HG03521 (cell line): Measurements from ENCODE around the gene MEG3.

Source experiments
- ATAC-seq: cut with Tn5 transposase; IDR thresholded peaks from one replicate; pipeline ENCODE4 v1.9.1; 2021; ENCODE audit warnings: mild to moderate bottlenecking, moderate library complexity; ENCODE audit not compliant: unreplicated experiment

The MEG3 gene

DNA sequence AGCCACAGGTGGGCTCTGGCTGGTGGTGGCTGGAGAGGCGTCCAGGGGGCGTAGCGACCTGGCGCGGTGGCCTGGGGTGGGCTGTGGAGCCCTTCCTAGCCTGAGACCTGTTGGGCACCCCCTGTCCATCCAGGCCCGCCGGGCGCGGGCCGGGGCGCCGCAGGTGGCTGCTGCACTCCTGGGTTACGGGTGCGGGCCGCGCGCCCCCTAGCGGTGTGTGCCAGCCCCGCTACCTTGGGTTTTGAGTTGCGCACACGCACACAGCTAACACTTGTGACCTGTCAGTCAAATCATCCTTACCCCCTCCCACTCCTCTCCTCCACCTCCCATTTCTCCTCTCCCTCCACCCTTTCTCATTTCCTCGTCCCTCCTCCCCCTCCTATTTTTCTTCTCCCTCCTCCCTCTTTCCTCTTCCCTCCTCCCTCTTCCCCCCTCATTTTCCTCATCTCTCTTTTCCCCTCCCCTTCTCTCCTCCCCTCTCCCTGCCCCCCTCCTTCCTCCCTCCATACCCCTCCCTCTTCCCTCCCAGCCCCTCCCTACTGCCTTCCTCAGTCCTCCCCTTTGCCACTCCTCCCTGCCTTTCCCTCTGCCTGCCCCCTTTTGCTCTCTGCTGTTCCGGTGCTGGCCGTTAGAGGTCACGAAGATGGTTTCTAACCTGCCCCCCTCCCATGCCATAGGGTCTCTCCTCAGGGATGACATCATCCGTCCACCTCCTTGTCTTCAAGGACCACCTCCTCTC lies 2.3 kb downstream of the MEG3 start:
- no peak for ATAC-seq

DNA sequence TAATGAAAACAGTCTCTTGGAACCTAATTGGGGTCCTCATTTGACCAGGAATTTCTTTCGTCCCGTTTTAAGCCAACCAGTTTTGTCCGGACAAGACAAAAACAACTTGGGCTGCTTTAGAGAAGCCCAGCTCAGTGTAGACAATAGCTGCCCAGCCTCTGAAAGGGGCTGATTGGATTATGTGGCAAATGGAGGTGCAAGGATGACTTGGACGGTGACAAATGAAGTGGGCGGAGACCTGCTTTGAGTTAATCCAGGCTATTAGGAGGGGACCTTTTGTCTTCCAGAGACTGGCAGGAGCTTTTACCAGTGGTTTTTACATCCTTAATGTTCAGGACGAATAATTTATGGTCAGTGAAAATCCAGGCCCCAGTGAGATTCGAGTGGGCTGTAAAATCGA lies 4.8 kb downstream of the MEG3 start:
- ATAC-seq: no peak

DNA sequence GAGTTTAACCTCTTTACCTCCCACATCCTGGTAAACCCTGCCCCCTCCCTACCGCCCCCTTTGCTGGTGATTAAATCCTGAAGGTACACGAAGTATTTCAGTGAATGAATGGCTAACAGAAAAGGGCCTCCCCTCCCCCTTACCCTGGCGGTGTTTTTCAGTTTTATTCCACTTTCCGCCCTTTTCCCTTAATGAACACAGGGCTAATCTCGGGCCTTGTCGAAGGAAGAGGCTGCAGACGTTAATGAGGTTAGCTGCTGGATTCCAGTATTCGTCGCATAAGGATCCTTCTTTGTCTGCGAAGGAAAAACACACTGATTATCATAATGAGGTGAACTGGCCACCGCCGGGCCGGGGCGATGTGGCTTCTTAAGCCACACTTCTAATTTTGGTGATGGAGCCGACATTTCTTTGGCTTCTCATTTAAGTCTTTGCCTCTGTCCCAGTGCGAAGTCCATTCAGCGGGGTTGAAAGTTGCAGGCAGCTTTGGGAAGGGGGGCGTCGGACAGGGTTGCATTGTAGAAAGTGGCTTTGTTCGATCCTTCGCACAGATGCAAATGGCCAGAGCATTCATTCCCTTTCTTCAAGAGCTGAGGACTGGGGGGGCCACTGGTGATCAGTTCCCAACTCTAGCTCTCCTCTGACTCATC lies 6.5 kb downstream of the MEG3 start:
- ATAC-seq: no peak

DNA sequence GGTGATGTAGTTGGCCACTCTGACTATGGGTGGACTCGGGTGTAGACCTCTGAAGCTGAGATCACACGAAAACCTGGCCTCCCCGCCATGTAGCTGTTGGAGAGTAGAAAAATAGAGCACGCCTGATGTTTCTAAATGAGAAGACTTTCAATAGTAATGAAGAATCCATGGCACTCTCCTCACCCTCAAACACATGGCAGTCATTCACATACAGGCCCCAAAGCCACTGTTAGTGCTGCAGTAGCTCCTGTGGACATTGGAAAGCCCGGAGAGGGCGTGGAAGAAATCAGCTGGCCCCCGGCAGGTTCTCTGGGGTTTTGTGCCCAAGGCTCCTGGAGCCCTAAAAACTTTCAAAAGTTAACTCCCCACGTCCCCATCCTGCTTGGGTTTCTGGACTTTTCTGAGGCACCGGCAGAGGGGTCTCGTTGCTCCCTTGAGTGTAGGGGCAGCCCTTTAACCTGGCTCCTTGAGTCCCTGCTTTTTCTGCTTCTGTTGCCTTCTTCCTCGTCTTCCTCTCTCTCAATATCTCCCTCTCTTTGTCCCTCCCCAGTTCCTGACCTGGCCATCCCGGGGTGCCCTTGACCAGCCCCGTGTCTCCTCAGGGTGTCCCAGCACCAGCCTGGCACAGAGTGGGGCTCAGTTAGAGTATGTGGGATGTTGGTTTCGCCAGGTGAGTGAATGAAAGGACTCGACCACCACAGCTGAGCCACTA lies 8.3 kb downstream of the MEG3 start:
- no peak for ATAC-seq

DNA sequence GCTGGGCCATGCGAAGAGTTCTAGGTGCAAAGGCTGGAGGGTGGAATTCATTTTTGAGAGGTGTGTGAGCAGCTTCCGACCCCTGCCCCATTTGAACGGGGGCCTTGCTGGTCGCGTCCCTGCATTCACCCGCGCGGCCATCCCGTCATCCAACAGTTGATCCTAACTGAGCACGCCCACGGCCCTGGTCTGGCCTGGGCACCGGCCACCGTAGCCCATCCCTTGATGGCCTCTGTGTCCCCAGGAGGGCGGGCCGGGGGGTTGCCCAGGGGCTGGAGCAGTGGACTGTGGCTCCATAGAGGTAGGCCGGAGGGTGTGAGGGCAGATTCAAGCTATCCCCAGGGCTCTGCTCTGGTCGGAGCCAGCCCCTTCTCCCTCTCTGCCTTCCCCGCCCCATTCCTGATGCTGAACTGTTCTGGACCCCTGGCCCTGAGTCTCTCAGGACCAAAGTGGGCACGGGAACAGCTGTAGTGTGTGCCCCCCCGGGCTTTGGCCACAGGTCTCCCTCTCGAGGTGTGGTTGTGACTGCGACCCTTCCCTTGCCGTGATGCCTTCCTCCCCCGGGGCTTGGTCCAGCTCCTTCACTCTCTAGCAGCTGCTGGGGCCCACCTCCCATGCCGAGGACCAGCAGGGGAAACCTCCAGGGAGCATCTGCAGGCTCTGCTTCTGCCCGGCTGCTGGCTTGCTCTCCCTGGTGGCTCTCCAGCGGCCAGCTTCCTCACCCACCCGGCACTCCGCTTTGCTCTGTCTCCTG lies 9.1 kb downstream of the MEG3 start:
- no peak for ATAC-seq

DNA sequence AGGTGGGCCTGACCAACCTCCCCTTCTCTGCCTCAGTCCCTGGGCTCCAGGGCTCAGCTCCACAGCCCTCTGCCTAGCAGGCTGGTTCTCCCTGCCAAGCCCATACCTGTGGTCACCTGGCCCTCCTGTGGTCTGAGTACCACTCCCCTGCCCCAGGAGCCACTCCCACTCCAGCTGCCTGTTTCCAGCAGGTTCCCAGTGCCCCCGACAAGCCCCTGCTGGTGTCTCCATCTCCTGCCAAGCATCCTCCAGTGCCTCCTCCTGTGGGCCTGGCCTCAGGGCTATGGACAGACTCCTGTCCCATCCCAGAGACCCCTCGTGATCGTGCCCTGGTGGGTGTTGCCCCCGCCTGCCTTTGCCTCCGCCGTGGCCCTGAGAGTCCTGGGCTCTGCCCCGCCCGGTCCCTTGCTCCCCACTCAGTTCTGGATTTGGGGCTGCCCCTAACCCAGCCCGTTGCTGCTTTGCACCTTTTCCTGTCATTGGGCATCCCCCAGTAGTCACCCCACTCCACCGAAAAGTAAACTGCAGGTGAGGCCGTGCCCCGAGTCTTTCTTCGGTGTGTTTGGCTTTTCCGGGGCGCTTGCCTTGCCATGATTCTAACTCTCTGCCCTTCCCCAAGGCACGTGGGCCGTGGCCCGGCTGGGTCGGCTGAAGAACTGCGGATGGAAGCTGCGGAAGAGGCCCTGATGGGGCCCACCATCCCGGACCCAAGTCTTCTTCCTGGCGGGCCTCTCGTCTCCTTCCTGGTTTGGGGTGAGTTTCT lies 9.8 kb downstream of the MEG3 start:
- no peak for ATAC-seq

DNA sequence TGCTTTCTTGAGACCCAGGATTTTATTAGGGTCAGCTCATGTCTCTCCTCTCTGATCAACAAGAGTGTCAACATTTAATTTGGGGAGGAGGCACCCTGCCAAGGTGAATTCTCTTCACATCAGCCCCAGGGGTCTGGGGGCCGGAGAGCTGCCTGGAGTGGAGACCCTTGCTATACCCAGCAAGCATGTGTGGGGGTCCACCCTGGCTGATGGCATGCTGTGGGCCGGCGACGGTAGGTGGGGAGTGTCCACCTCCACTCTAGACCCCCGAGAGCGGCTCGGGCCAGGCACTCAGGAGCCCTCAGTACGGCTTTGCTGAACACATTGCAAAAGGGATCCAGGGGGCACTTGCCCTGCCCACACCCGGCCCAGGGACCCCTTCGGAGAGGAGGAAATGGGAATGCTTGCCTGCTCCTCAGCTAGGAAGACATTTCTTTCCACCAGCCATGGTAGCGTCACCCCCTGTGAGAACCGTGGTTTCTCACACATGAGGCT lies 10.4 kb downstream of the MEG3 start:
- ATAC-seq: no peak

DNA sequence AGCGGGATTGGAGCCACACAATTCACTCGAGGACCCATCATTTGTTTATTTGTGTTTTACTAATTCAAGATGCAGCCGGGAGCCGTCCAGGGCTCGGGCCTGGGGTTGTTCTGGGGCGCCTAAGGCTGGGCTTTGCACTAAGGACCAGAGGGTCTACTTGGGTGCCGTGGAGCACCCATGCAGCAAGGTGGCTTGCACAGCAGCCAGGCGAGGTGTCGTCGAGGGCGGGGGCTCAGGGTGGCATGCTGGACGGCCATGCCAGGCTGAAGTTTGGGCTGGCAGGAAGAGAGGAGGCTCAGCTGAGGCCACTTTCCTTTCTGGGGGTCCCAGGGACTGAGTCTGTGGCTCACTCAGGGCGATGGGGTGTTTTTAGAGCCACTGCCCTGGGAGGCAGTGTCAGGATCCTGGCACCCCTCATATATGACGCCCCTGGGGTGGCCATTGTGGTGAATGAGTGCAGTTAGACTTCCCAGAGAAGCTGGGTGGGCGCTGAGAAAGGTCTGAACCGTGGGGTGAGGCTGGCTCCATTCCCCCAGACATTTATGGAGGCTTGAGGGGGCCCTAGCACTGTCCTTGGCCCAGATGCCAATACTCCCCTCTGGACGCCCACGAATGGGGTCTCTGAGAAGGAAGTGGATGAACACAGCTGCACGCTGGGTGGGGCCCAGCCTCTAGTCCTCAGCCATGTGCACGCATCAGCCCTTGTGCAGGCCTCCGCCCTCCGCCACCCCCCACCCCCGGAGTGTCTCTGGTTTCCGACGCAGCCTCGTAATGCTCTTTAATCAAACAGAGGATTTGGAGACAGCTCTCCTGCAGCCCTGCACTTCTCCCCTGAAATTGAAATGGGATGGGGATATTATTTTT lies 11.3 kb downstream of the MEG3 start:
- ATAC-seq: no peak

DNA sequence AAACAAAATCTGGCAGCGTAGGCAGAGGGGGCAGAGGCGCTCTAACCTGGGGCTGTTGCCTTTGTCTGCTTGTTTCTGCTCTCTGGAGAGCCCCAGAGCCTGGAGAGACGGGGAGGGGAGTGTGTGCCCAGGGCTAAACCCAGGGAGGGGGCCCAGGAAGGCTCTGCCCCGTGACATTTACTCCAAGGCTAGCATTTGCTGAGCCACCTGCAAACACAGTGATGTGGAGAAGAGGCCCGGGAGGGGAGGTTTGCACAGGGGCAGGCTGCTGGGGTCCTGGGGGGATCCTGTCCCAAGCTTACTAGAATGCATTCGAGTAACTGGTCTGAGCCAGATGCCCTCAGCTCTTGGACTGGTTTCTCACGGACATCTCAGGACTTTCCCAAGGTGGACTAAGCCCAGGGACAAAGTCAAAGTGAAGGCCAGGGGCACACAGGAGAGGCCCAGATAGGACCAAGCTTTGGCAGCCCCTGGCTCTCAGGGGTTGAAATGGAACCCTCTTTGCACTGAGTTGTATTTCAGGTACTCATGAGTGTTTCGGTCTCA lies 12.0 kb downstream of the MEG3 start:
- ATAC-seq: no peak

DNA sequence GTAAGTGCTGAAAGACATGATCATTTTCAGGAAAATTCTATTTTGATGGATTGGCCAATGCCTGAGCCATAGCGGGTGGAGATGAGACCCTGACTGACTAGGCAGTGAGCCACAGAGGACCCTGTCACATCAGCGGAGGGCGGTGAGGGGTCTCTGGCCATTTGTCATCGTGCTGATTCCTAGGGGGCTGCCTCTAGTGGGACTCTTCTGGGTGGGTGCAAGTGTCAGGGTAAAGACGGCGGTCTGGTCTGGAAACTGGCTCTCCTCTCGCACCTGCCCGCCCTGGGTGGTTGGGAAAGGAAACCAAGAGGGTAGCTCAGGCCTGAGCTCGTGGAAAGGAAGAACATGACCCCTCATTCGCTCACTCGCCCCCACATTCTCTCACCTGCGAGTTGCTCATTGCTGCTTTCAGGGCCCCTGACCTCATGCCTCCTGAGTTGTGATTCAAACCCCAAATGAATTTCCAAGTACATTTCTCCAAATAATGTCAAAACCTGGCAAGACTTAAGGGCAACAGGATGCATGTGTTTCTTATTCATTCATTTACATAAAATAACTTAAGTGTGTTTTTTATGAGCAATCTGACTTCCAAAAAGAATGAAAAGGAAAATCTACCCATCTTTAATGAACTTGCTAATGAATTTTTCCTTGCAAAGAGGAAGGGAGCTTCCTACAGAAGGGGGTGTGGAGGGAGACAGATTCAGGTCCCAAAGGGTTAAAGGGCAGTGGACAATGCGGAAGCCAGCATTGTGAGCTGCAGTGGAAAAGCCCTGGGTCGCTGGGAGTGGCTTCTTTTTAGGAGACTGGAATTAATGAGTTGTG lies 12.8 kb downstream of the MEG3 start:
- ATAC-seq: no peak

DNA sequence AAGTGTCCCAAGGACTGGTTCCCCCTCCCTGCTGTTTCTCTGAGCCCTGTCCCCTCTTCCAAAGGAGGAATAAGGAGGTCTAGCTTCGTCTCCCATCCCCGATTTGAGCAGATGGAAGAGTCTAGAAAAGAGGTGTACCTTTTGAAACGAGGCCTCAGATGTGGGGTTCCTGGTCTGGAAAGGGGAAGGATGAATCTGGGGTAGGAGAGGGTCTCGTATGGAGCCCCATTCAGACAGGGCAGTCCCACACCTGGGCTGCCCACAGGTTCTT lies 13.3 kb downstream of the MEG3 start:
- ATAC-seq: no peak

DNA sequence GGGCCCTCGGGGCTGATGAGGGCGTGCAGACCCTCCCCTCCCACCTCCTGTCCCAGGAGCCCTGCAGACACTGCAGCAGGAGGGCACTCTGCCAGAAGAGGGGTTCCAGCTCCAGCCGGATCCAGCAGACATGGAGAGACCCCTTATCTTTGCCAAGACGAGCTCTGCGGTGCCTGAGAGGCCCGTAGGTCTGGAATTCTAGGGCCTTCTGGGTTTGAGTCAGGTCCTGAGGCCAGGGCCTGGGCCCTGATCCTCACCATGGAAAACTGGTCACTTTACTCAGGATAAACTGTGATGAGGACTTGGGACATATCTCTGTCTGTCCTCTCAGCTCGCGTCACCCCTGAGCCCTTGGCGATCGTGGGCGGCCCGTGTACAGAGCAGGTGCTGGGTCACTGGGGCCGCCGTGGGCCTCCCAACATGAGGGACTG lies 13.8 kb downstream of the MEG3 start:
- ATAC-seq: no peak

DNA sequence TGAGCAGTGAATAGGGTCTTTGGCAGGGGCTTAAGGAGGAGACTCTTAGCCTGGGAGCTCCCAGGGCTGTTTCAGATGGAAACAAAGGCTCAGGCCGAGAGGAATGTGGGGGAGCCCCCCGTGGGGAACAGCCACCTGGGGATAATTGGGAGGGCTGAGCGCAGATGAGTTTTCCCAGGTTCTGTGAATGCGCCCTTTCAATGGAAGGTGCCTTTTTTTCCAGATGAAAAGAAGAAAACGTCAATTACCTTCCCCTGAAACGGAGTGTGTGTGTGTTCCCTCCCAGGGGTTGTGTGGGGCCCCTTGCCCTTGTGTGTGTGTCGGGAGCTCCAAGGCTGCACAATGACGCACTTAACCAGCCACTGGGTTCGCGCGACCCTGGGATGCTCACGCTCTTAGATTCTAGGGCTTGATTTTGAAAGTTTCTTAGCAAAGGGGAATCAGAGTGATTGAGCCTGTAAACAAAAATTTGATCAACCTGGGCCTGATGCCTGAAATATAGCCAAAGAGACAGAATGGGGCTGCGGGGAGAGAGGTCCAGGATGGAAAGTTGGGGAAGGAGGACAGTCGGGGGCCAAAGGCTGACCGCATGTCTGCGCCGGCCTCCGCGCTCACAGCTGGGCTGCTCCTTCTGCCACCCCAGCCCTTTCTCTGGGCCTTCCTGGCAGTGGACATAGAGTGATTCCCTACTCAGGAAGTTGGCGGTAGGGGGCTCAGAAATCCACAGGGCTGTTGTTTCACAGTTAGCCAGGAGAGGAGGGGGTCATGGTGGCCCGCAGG lies 14.6 kb downstream of the MEG3 start:
- no peak for ATAC-seq

DNA sequence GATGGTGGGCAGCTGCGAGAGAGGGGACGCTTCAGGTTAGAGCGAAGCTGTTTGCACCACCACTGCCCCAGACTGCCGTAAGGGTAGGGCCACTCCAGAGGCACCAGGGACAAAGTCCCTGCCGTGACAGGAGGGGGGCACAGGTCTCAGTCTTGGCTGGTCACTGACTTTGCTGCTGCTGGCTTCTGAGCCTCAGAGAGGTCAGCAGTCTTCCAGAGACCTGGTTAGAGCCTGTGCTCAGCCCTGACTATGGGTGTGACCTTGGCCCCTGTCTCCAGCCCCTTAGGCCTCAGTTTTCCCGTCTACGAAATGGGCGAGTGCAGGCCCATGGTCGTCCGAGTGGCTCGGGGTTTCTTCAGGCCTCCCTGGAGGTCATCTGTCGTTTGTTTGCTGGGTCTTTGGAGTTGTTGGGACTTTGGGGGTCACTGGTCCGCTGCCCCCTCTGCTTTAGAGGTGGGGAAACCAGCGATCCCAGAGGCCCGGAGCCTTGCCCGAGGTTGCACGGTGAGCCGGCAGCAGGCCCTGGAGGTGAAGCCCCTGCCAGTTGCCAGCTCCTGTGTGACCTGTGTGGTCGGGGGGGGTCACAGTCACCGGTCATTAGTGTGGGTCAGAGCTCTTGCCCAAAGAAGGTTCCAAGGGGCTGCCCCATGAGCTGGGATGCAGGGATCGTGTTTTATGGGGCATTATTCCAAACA lies 15.3 kb downstream of the MEG3 start:
- ATAC-seq: no peak

DNA sequence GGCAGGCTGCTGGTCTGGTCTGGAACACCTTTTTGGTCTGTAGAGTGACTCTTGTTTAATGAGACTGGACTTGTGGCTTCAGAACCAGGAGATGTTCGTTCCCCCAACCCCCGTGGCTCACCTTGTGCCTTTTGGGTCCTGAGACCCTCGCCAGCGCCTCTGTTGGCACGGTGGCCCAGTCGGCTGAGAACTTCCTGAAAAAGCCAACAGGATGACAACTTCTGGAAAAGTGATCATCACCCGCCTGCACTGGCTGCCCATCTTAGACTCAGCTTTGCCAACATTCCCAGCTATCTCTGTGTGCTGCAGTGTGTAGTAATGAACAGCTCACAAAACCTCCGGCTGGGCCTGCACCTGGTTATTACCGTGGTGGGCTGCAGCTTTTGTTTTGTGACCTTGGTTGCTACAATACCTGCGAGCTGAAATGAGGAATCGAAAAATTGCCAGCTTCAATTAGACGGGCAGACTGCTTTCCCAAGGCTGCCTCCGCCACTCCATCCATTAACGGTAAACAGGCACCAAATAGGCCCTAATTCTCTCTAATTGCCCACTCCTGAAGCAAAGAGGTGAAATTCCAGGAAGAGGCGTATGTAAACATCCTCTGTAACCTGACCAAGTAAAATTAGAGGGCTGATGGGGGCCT lies 16.0 kb downstream of the MEG3 start:
- ATAC-seq: no peak

DNA sequence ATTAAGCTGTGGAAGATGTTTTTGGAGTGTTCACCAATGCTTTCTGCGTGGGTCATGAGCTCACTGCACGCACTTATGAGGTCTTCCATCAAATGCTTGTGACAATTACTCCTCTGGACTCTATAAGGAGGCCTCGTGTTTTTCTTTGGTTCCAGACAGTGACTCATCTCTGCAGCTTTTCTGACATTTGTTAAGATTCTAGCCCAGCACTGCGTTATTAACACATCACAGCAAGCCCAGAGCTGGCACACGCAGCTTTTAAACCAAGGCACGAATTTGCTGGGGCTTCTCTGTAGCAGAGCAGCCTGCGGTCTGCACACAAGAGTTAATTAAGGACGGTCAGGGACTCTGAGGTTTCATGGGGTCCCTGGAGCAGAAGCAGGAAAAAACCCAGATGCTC lies 16.9 kb downstream of the MEG3 start:
- no peak for ATAC-seq

DNA sequence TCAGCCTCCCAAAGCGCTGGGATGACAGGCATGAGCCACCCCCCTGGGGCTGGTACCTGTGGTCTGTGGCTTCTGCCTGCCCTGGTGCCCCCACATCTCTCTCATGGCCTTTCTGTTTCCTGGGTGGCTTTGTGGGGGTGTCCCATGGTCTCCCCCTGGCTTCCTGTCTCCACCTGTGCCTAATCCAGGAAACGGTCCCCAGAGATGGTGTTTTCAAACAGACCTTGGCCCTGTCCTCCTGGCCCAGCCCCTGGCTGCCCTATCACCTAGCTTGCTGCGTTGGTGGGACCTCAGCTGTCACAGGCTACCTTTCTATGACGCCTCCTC lies 18.1 kb downstream of the MEG3 start:
- no peak for ATAC-seq
